ENCODE measurements around the gene ADCY6.

The ADCY6 gene

GRCh38 chr12:48788854-48789775, at the start of gene ADCY6:
Gene ADCY6, minus strand, starts transcription at chr12:48789089. Its CDS starts 5,655 bp downstream, at chr12:48783434.
- no peak for DNase-seq

- DNase-seq = no peak
These were observed 49.2 kb upstream of the ADCY6 start for GRCh38 chr12:48838048-48838447.

GRCh38 chr12:48832321-48833060, 43.6 kb upstream of the ADCY6 start:
- no peak for DNase-seq

- DNase-seq = no peak
These were observed 42.4 kb upstream of the ADCY6 start for GRCh38 chr12:48831257-48831656.

GRCh38 chr12:48828841-48829575, 40.1 kb upstream of the ADCY6 start:
- DNase-seq = no peak

- DNase-seq = no peak
These were observed 39.4 kb upstream of the ADCY6 start for GRCh38 chr12:48828293-48828692.

- DNase-seq = no peak
These were observed 38.7 kb upstream of the ADCY6 start for GRCh38 chr12:48827513-48828096.

- DNase-seq = no peak
These were observed 38.1 kb upstream of the ADCY6 start for GRCh38 chr12:48827026-48827425.

GRCh38 chr12:48826209-48826855, 37.4 kb upstream of the ADCY6 start:
- DNase-seq = no peak

GRCh38 chr12:48824905-48825304, 36.0 kb upstream of the ADCY6 start:
- DNase-seq = no peak

- no peak for DNase-seq
These were observed 35.2 kb upstream of the ADCY6 start for GRCh38 chr12:48824112-48824511.

- no peak for DNase-seq
These were observed 34.4 kb upstream of the ADCY6 start for GRCh38 chr12:48823281-48823680.

GRCh38 chr12:48822711-48823110, 33.8 kb upstream of the ADCY6 start:
- no peak for DNase-seq

GRCh38 chr12:48822139-48822538, 33.2 kb upstream of the ADCY6 start:
- DNase-seq = no peak

- DNase-seq = no peak
These were observed 31.3 kb upstream of the ADCY6 start for GRCh38 chr12:48819986-48820725.

- no peak for DNase-seq
These were observed 30.1 kb upstream of the ADCY6 start for GRCh38 chr12:48818831-48819590.

GRCh38 chr12:48817873-48818830, 29.3 kb upstream of the ADCY6 start, which contains the start of gene CACNB3:
Gene CACNB3, plus strand, starts transcription at chr12:48818496. Its CDS starts 434 bp downstream, at chr12:48818930.
- peak; percentile 22 to 30 for DNase-seq

GRCh38 chr12:48816143-48816854, 27.4 kb upstream of the ADCY6 start:
- DNase-seq = no peak
